SK-N-SH treated with all-trans-retinoic acid at 6 μM for 48 hours (cell line): ENCODE measurements around the gene SH3RF1.

Source experiments
- RARB ChIP-seq: fragments of 250-450 bp; sonication (Bioruptor Pico); IDR thresholded peaks from 2 replicates; pipeline ENCODE4 v1.8.0; 2021; ENCODE audit warnings: mild to moderate bottlenecking, moderate library complexity
- ZFP3 ChIP-seq: fragments of 250-450 bp; sonication (Bioruptor Pico); IDR thresholded peaks from 2 replicates; pipeline ENCODE4 v1.5.0; 2020; ENCODE audit warnings: mild to moderate bottlenecking, moderate library complexity
- ZFP30 ChIP-seq: fragments of 450-650 bp; formaldehyde crosslinking; IDR thresholded peaks from 2 replicates; pipeline ENCODE4 v1.5.0; 2022; ENCODE audit warnings: mild to moderate bottlenecking, moderate library complexity
- ZNF70 ChIP-seq: fragments of 450-650 bp; formaldehyde crosslinking; IDR thresholded peaks from 2 replicates; pipeline ENCODE4 v1.5.0; 2020; ENCODE audit warnings: mild to moderate bottlenecking, moderate library complexity
- TF ChIP-seq, protein P1 (sequence below): fragments of 250-450 bp; sonication (Bioruptor Pico); IDR thresholded peaks from 2 replicates; pipeline ENCODE4 v1.8.0; 2020; ENCODE audit warnings: mild to moderate bottlenecking, moderate library complexity, borderline replicate concordance

DNA sequence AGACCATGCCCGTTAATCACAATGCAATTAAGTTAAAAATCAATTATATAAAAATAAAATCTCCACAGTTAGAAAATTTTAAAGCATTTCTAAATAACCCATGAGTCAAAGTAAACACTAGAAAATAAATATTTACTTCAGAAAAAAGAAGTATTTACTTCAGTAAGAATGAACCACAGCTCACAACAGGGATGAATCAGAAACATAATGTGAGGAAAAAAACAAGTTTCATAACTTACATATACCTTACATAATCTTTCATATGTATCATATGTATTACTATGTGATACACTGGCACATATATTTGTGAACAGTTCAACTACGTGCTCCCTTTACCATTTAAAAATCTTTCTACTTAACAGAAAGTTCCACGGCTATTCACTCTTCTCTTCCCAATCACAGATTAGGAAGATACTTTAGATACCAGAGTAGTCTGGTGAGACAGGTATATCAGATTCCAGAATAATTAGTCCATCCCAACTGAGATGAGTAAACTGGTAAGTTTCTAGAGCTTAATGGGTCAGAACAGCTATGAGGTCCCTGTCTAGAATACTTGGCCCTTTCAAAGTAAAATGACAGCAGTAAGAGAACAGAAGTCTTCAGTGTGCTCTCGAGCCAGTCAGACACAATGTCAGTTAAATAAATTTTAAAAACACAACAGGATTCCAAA lies 70.3 kb downstream of the SH3RF1 start:
- TF ChIP-seq ZFP30 (CRISPR knock-in tag) (no peak), ZNF70 (CRISPR knock-in tag) (no peak), RARB (CRISPR knock-in tag) (no peak), ZFP3 (CRISPR knock-in tag) (no peak)
- TF ChIP-seq, protein P1, sequence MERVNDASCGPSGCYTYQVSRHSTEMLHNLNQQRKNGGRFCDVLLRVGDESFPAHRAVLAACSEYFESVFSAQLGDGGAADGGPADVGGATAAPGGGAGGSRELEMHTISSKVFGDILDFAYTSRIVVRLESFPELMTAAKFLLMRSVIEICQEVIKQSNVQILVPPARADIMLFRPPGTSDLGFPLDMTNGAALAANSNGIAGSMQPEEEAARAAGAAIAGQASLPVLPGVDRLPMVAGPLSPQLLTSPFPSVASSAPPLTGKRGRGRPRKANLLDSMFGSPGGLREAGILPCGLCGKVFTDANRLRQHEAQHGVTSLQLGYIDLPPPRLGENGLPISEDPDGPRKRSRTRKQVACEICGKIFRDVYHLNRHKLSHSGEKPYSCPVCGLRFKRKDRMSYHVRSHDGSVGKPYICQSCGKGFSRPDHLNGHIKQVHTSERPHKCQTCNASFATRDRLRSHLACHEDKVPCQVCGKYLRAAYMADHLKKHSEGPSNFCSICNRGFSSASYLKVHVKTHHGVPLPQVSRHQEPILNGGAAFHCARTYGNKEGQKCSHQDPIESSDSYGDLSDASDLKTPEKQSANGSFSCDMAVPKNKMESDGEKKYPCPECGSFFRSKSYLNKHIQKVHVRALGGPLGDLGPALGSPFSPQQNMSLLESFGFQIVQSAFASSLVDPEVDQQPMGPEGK (CRISPR knock-in tag) = no peak
